ENCODE results near the gene SPRR2G.
A peak's percentile ranks its signal among the peaks of the same experiment; 100 is the strongest.

DNA sequence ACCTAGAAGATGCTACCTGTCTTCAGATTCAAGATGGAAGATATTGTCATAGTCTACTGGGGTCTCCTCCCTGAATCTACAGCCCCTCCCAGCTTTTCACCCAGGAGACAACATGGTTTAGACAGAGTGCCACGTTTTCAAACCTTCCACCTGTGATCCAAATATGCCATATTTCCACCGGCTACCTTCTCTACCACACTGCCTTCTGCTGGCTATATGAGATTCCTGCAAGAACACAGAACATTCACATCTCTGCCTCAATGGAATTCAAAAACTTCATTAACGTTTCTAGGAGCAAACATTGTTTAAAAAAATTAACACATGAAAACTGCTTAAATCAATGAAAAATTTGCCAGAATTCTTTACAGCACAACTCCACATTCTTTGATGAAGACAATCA is 39.7 kb upstream of the SPRR2G start:
- TF ChIP-seq POLR2A (IDR thresholded peaks at IDR 0.05), result no peak
- peak in 6 of 7 experiments; percentile 38 to 75 (median 72) for TF ChIP-seq CTCF (IDR thresholded peaks at IDR 0.05)
